H9 (cell line): ENCODE measurements around the gene SIPA1. TPM values are rescaled to one million over a fixed set of nuclear protein-coding genes. Genes with fewer than 3 reads are reported as not detected.

ENCODE experiments used
- DNase-seq: peaks from one replicate; pipeline ENCODE4 v3.0.0-alpha.2; 2017
- H2AFZ ChIP-seq: one replicate; pipeline ENCODE4 v1.6.1; 2013; ENCODE audit warnings: mild to moderate bottlenecking, low read length, control low read depth, moderate library complexity
- H2AK5ac ChIP-seq: 2 replicates; pipeline ENCODE4 v1.6.1; 2013; ENCODE audit warnings: low read length, control low read depth, mixed read lengths; ENCODE audit not compliant: insufficient read length
- H2BK120ac ChIP-seq: one replicate; pipeline ENCODE4 v1.6.1; 2013; ENCODE audit warnings: low read depth, mild to moderate bottlenecking, low read length, control low read depth, inconsistent platforms; ENCODE audit not compliant: poor library complexity, severe bottlenecking
- H2BK12ac ChIP-seq: 2 replicates; pipeline ENCODE4 v1.6.1; 2013; ENCODE audit warnings: low read length, control low read depth, mixed read lengths, low read depth; ENCODE audit not compliant: insufficient read length
- H2BK15ac ChIP-seq: 2 replicates; pipeline ENCODE4 v1.6.1; 2013; ENCODE audit warnings: low read depth, low read length, control low read depth
- H2BK20ac ChIP-seq: one replicate; pipeline ENCODE4 v1.6.1; 2013; ENCODE audit warnings: low read depth, mild to moderate bottlenecking, low read length, control low read depth, inconsistent platforms; ENCODE audit not compliant: poor library complexity, severe bottlenecking
- H2BK5ac ChIP-seq: 2 replicates; pipeline ENCODE4 v1.6.1; 2013; ENCODE audit warnings: low read length, control low read depth, mixed read lengths; ENCODE audit not compliant: insufficient read length
- H3K14ac ChIP-seq: 2 replicates; pipeline ENCODE4 v1.6.1; 2013; ENCODE audit warnings: low read length, control low read depth; ENCODE audit not compliant: insufficient read depth
- H3K18ac ChIP-seq: 2 replicates; pipeline ENCODE4 v1.6.1; 2013; ENCODE audit warnings: low read depth, mild to moderate bottlenecking, mixed read lengths, low read length, control low read depth; ENCODE audit not compliant: insufficient read length
- H3K23ac ChIP-seq: 2 replicates; pipeline ENCODE4 v1.6.1; 2013; ENCODE audit warnings: low read length, control low read depth, mixed read lengths, low read depth; ENCODE audit not compliant: insufficient read length
- H3K23me2 ChIP-seq: 2 replicates; pipeline ENCODE4 v1.6.1; 2013; ENCODE audit warnings: low read depth, mild to moderate bottlenecking, mixed read lengths, low read length, control low read depth; ENCODE audit not compliant: insufficient read length, poor library complexity, severe bottlenecking
- H3K27ac ChIP-seq: 2 replicates; pipeline ENCODE4 v1.5.1; 2013; ENCODE audit warnings: low read length, control low read depth, mixed read lengths, low read depth; ENCODE audit not compliant: insufficient read length
- H3K27me3 ChIP-seq: 2 replicates; pipeline ENCODE4 v1.6.1; 2013; ENCODE audit warnings: low read length, control low read depth, inconsistent platforms; ENCODE audit not compliant: insufficient read depth
- H3K4ac ChIP-seq: 2 replicates; pipeline ENCODE4 v1.6.1; 2013; ENCODE audit warnings: low read depth, mild to moderate bottlenecking, control low read depth, inconsistent platforms, low read length, moderate library complexity
- H3K4me1 ChIP-seq: 2 replicates; pipeline ENCODE4 v1.6.1; 2013; ENCODE audit warnings: low read length, control low read depth, inconsistent platforms; ENCODE audit not compliant: insufficient read depth
- H3K4me2 ChIP-seq: 2 replicates; pipeline ENCODE4 v1.6.1; 2013; ENCODE audit warnings: low read length, control low read depth, mixed read lengths; ENCODE audit not compliant: insufficient read length, insufficient read depth
- H3K56ac ChIP-seq: 2 replicates; pipeline ENCODE4 v1.6.1; 2013; ENCODE audit warnings: low read depth, mild to moderate bottlenecking, mixed read lengths, low read length, control low read depth; ENCODE audit not compliant: insufficient read length
- H3K79me1 ChIP-seq: 2 replicates; pipeline ENCODE4 v1.6.1; 2013; ENCODE audit warnings: low read depth, mild to moderate bottlenecking, moderate library complexity, low read length, control low read depth, inconsistent platforms; ENCODE audit not compliant: insufficient read depth, poor library complexity, severe bottlenecking
- H3K79me2 ChIP-seq: 2 replicates; pipeline ENCODE4 v1.6.1; 2013; ENCODE audit warnings: low read length, control low read depth, inconsistent platforms; ENCODE audit not compliant: insufficient read depth
- H3K9ac ChIP-seq: 2 replicates; pipeline ENCODE4 v1.6.1; 2013; ENCODE audit warnings: low read length, control low read depth, mixed read lengths; ENCODE audit not compliant: insufficient read length; ENCODE audit errors: extremely low read depth
- H3K9me3 ChIP-seq: one replicate; pipeline ENCODE4 v1.6.1; 2013; ENCODE audit warnings: low read depth, low read length, inconsistent platforms; ENCODE audit not compliant: control insufficient read depth
- H3T11ph ChIP-seq: one replicate; pipeline ENCODE4 v1.6.1; 2013; ENCODE audit warnings: mild to moderate bottlenecking, low read length, control low read depth, inconsistent platforms
- H4K20me1 ChIP-seq: one replicate; pipeline ENCODE4 v1.6.1; 2013; ENCODE audit not compliant: control insufficient read depth, insufficient read length, insufficient read depth
- H4K5ac ChIP-seq: 2 replicates; pipeline ENCODE4 v1.6.1; 2013; ENCODE audit warnings: low read depth, mild to moderate bottlenecking, mixed read lengths, low read length, control low read depth; ENCODE audit not compliant: insufficient read length
- H4K8ac ChIP-seq: replicated peaks from 2 replicates; pipeline ENCODE4 v1.6.1; 2013; ENCODE audit warnings: low read length, control low read depth, mixed read lengths, low read depth; ENCODE audit not compliant: insufficient read length
- H4K91ac ChIP-seq: 2 replicates; pipeline ENCODE4 v1.6.1; 2013; ENCODE audit warnings: low read depth, mild to moderate bottlenecking, moderate library complexity, mixed read lengths, low read length, control low read depth; ENCODE audit not compliant: insufficient read length
- H3K27ac Mint-ChIP-seq, 3 experiments: 2 replicates in 2 of 3; 3 replicates in 1 of 3; pipeline ENCODE4 v1.8.0; 2020 to 2021; ENCODE audit warnings: mixed read lengths in 3 of 3, mild to moderate bottlenecking in 1 of 3, moderate library complexity in 1 of 3
- H3K27me3 Mint-ChIP-seq: 2 replicates; pipeline ENCODE4 v1.8.0; 2021; ENCODE audit warnings: low read depth, mild to moderate bottlenecking, moderate library complexity, mixed read lengths
- H3K36me3 Mint-ChIP-seq, 3 experiments: 2 replicates in 2 of 3; 3 replicates in 1 of 3; pipeline ENCODE4 v1.8.0; 2020 to 2021; ENCODE audit warnings: low read depth in 3 of 3, mixed read lengths in 3 of 3; ENCODE audit not compliant: insufficient read depth in 1 of 3
- H3K4me1 Mint-ChIP-seq, 2 experiments: 2 replicates each; pipeline ENCODE4 v1.8.0; 2020; ENCODE audit warnings: mixed read lengths in 2 of 2
- H3K4me3 Mint-ChIP-seq, 2 experiments: 2 replicates in 1 of 2; 3 replicates in 1 of 2; pipeline ENCODE4 v1.8.0; 2020 to 2021; ENCODE audit warnings: mild to moderate bottlenecking in 2 of 2, mixed read lengths in 2 of 2, moderate library complexity in 1 of 2
- H3K9me3 Mint-ChIP-seq, 2 experiments: 2 replicates in 1 of 2; 3 replicates in 1 of 2; pipeline ENCODE4 v1.8.0; 2020; ENCODE audit warnings: mild to moderate bottlenecking in 2 of 2, mixed read lengths in 2 of 2, moderate library complexity in 1 of 2
- WGBS: extraction: QIAGEN DNeasy Blood & Tissue Kit; methylation state at CpG from one replicate; pipeline ENCODE4 v1.1.7; 2013; ENCODE audit warnings: missing lambda C conversion rate, low lambda C conversion rate, mixed read lengths; ENCODE audit not compliant: insufficient read length; ENCODE audit errors: extremely low coverage; 5-methylcytosine and 5-hydroxymethylcytosine counted together
- total RNA-seq: library from RNA; stranded (reverse); gene quantifications from 2 replicates; pipeline ENCODE4 v1.2.1, GENCODE V29; 2021
- TF ChIP-seq, protein P1 (sequence below): fragments of 200-600 bp; sonication (generic); conservative IDR thresholded peaks from 3 replicates; pipeline ENCODE4 v1.8.0; 2021; ENCODE audit warnings: antibody characterized with exemption, mild to moderate bottlenecking

The SIPA1 gene
- total RNA-seq, 1 experiment from 2014 or later: 32.0 TPM

GRCh38 chr11:65649656-65650546 is 12.0 kb downstream of the SIPA1 start:
- H3K79me1 ChIP-seq: no peaks in the 10 kb centered on the region
- no peak overlapping the region for H4K91ac ChIP-seq
- H3K4me3 Mint-ChIP-seq: no peak overlapping the region
- H3K4me1 ChIP-seq: peaks cover 4% of the 10 kb centered on the region; the same call in 1 of the 2 replicates
- no peak overlapping the region for H3T11ph ChIP-seq
- no peak overlapping the region for H2BK120ac ChIP-seq
- no peak overlapping the region for H2BK12ac ChIP-seq
- no peaks in the 10 kb centered on the region for H3K27me3 ChIP-seq
- no peak overlapping the region for H3K27ac ChIP-seq
- H3K79me2 ChIP-seq: no peaks in the 10 kb centered on the region
- no peak overlapping the region for H3K56ac ChIP-seq
- TF ChIP-seq, protein P1, sequence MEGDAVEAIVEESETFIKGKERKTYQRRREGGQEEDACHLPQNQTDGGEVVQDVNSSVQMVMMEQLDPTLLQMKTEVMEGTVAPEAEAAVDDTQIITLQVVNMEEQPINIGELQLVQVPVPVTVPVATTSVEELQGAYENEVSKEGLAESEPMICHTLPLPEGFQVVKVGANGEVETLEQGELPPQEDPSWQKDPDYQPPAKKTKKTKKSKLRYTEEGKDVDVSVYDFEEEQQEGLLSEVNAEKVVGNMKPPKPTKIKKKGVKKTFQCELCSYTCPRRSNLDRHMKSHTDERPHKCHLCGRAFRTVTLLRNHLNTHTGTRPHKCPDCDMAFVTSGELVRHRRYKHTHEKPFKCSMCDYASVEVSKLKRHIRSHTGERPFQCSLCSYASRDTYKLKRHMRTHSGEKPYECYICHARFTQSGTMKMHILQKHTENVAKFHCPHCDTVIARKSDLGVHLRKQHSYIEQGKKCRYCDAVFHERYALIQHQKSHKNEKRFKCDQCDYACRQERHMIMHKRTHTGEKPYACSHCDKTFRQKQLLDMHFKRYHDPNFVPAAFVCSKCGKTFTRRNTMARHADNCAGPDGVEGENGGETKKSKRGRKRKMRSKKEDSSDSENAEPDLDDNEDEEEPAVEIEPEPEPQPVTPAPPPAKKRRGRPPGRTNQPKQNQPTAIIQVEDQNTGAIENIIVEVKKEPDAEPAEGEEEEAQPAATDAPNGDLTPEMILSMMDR: no peak
- no peak overlapping the region for H3K18ac ChIP-seq
- no peak overlapping the region for H3K9ac ChIP-seq
- H2BK15ac ChIP-seq: no peak overlapping the region
- H3K27ac Mint-ChIP-seq: no peak overlapping the region
- H2AK5ac ChIP-seq: no peak overlapping the region
- H3K9me3 ChIP-seq: no peaks in the 10 kb centered on the region
- H2BK20ac ChIP-seq: no peak overlapping the region
- H3K14ac ChIP-seq: no peak overlapping the region
- H3K23ac ChIP-seq: no peak overlapping the region
- H2BK5ac ChIP-seq: no peak overlapping the region
- H4K8ac ChIP-seq: no peak overlapping the region
- H3K4ac ChIP-seq: no peak overlapping the region
- no peak overlapping the region for H3K4me2 ChIP-seq
- peaks cover 20 to 23% of the 10 kb centered on the region in 2 experiments for H3K4me1 Mint-ChIP-seq
- H2AFZ ChIP-seq: no peak overlapping the region
- WGBS: no CpG with 5 or more reads among the region's 16 CpGs
- DNase-seq: no peak
- H3K9me3 Mint-ChIP-seq: no peaks in the 10 kb centered on the region; a peak in 1 of 5 replicates
- H4K20me1 ChIP-seq: peaks cover 5% of the 10 kb centered on the region
- no peak overlapping the region for H4K5ac ChIP-seq
- peaks cover 3% of the 10 kb centered on the region for H3K27me3 Mint-ChIP-seq
- peaks cover 7% of the 10 kb centered on the region for H3K23me2 ChIP-seq
- peaks cover 6 to 22% (median 9%) of the 10 kb centered on the region in 3 experiments for H3K36me3 Mint-ChIP-seq
